WTC11 (cell line): ENCODE measurements around the gene UBXN2A. TPM values are rescaled to one million over a fixed set of nuclear protein-coding genes. Genes with fewer than 3 reads are reported as not detected.

Experiments
- ATAC-seq: fragments of 200-7000 bp; cut with Tn5 transposase; 2 replicates; pipeline ENCODE4 v1.10.0; 2021; ENCODE audit warnings: mild to moderate bottlenecking, moderate library complexity
- CTCF ChIA-PET: fragments of 300-600 bp; sonication (Branson Sonifier 250); formaldehyde crosslinking; loops from one replicate; lab custom pipeline; 2021; ENCODE audit warnings: antibody characterized with exemption; lab: Charles Lee
- POLR2A ChIA-PET: fragments of 350-600 bp; sonication (Branson Sonifier 250); formaldehyde crosslinking; loops from one replicate; lab custom pipeline; 2021; ENCODE audit warnings: antibody characterized with exemption; lab: Charles Lee
- DNase-seq: peaks from one replicate; pipeline ENCODE4 v3.0.0; 2021; ENCODE audit warnings: low spot score
- H3K27ac Mint-ChIP-seq: 2 replicates; pipeline ENCODE4 v1.8.0; 2021; ENCODE audit warnings: mixed read lengths
- H3K27me3 Mint-ChIP-seq: 2 replicates; pipeline ENCODE4 v1.8.0; 2021; ENCODE audit warnings: low read depth, mild to moderate bottlenecking, moderate library complexity, mixed read lengths
- H3K36me3 Mint-ChIP-seq: 2 replicates; pipeline ENCODE4 v1.8.0; 2021; ENCODE audit warnings: mixed read lengths
- H3K4me1 Mint-ChIP-seq: 2 replicates; pipeline ENCODE4 v1.8.0; 2022; ENCODE audit warnings: mixed read lengths
- H3K4me3 Mint-ChIP-seq: 2 replicates; pipeline ENCODE4 v1.8.0; 2021; ENCODE audit warnings: mild to moderate bottlenecking, moderate library complexity, mixed read lengths
- H3K9me3 Mint-ChIP-seq: 2 replicates; pipeline ENCODE4 v1.8.0; 2021; ENCODE audit warnings: mixed read lengths
- ATF2 ChIP-seq: sonication (generic); formaldehyde crosslinking; IDR thresholded peaks from 2 replicates; pipeline ENCODE4 v1.8.1; 2022; ENCODE audit warnings: low read depth, missing genetic modification reagents, borderline replicate concordance
- CBFB ChIP-seq: sonication (generic); formaldehyde crosslinking; IDR thresholded peaks from 2 replicates; pipeline ENCODE4 v1.8.1; 2022; ENCODE audit warnings: mild to moderate bottlenecking, low read depth, missing genetic modification reagents
- E2F5 ChIP-seq: sonication (generic); formaldehyde crosslinking; IDR thresholded peaks from 2 replicates; pipeline ENCODE4 v1.8.1; 2022; ENCODE audit warnings: mild to moderate bottlenecking, moderate library complexity, missing genetic modification reagents
- ERG ChIP-seq: fragments of 250-450 bp; sonication (Bioruptor Pico); IDR thresholded peaks from 2 replicates; pipeline ENCODE4 v1.8.0; 2021; ENCODE audit warnings: mild to moderate bottlenecking
- GABPB1 ChIP-seq: sonication (generic); formaldehyde crosslinking; IDR thresholded peaks from 2 replicates; pipeline ENCODE4 v1.8.1; 2023; ENCODE audit warnings: mild to moderate bottlenecking, missing genetic modification reagents
- GTF2I ChIP-seq: fragments of 250-450 bp; sonication (Bioruptor Pico); conservative IDR thresholded peaks from 2 replicates; pipeline ENCODE4 v1.4.0; 2021; ENCODE audit warnings: mild to moderate bottlenecking
- IRF2 ChIP-seq: sonication (generic); formaldehyde crosslinking; IDR thresholded peaks from 2 replicates; pipeline ENCODE4 v1.8.0; 2022; ENCODE audit warnings: low read depth, missing genetic modification reagents, borderline replicate concordance
- JUN ChIP-seq: sonication (generic); formaldehyde crosslinking; IDR thresholded peaks from 2 replicates; pipeline ENCODE4 v1.8.0; 2023; ENCODE audit warnings: mild to moderate bottlenecking, missing genetic modification reagents
- KAT7 ChIP-seq: sonication (generic); formaldehyde crosslinking; IDR thresholded peaks from 2 replicates; pipeline ENCODE4 v1.8.1; 2023; ENCODE audit warnings: missing genetic modification reagents, mild to moderate bottlenecking, borderline replicate concordance
- MAX ChIP-seq: sonication (generic); formaldehyde crosslinking; IDR thresholded peaks from 2 replicates; pipeline ENCODE4 v1.8.0; 2022; ENCODE audit warnings: mild to moderate bottlenecking, missing genetic modification reagents
- NFATC4 ChIP-seq: fragments of 250-450 bp; sonication (Bioruptor Pico); IDR thresholded peaks from 2 replicates; pipeline ENCODE4 v1.9.0; 2021; ENCODE audit warnings: mild to moderate bottlenecking
- NR3C1 ChIP-seq: sonication (generic); formaldehyde crosslinking; conservative IDR thresholded peaks from 2 replicates; pipeline ENCODE4 v1.8.1; 2023; ENCODE audit warnings: low read depth, mild to moderate bottlenecking, missing genetic modification reagents
- OVOL2 ChIP-seq: fragments of 250-450 bp; sonication (Bioruptor Pico); IDR thresholded peaks from 2 replicates; pipeline ENCODE4 v1.9.0; 2021; ENCODE audit warnings: mild to moderate bottlenecking, borderline replicate concordance
- SOX15 ChIP-seq: fragments of 250-450 bp; sonication (Bioruptor Pico); IDR thresholded peaks from 2 replicates; pipeline ENCODE4 v1.9.0; 2021; ENCODE audit warnings: mild to moderate bottlenecking
- TEAD4 ChIP-seq: sonication (generic); formaldehyde crosslinking; IDR thresholded peaks from 2 replicates; pipeline ENCODE4 v1.8.0; 2022; ENCODE audit warnings: mild to moderate bottlenecking, missing genetic modification reagents
- ZNF138 ChIP-seq: sonication (generic); formaldehyde crosslinking; conservative IDR thresholded peaks from 2 replicates; pipeline ENCODE4 v1.8.1; 2022; ENCODE audit warnings: mild to moderate bottlenecking, moderate library complexity, missing genetic modification reagents
- ZNF317 ChIP-seq: sonication (generic); formaldehyde crosslinking; IDR thresholded peaks from 2 replicates; pipeline ENCODE4 v1.8.1; 2023; ENCODE audit warnings: low read depth, mild to moderate bottlenecking, moderate library complexity, missing genetic modification reagents, borderline replicate concordance
- total RNA-seq: library from RNA; stranded (reverse); gene quantifications from 3 replicates; pipeline ENCODE4 v1.2.3, GENCODE V29; 2021

Gene UBXN2A
- total RNA-seq, 1 experiment from 2014 or later: 16.8 TPM

GRCh38 chr2:24019729-24020128 lies 79.5 kb downstream of the UBXN2A start:
- Mint-ChIP-seq H3K27me3 (no peaks in the 10 kb centered on the region), H3K27ac (peak overlapping the region; percentile 23; the same call in 1 of the 2 replicates), H3K36me3 (peaks cover 13% of the 10 kb centered on the region), H3K4me1 (peaks cover 40% of the 10 kb centered on the region), H3K4me3 (no peak overlapping the region), H3K9me3 (no peaks in the 10 kb centered on the region)
- ChIA-PET CTCF (interaction anchor here (1.4 to 1.6 kb wide), 2 partner anchors 65 to 93 kb away, joined by 4 to 5 read pairs; partner anchors contain the start of genes ATAD2B and TP53I3), POLR2A (interaction anchor here (1.7 kb wide), 1 partner anchor 9 kb away, joined by 4 read pairs; the partner anchor contains the start of gene MFSD2B)
- DNase-seq (no peak), ATAC-seq (no peak)
- TF ChIP-seq ERG (CRISPR knock-in tag): no peak
- TF ChIP-seq ZNF138 (CRISPR knock-in tag): no peak
- TF ChIP-seq, all 79 proteins: peak for 0

- no peak overlapping the region for H3K4me3 Mint-ChIP-seq
- DNase-seq (no peak), ATAC-seq (no peak)
- TF ChIP-seq ATF2 (CRISPR knock-in tag) (no peak), GABPB1 (CRISPR knock-in tag) (no peak), OVOL2 (CRISPR knock-in tag) (no peak), ERG (CRISPR knock-in tag) (no peak), NR3C1 (no peak), JUN (CRISPR knock-in tag) (no peak), TEAD4 (CRISPR knock-in tag) (no peak), GTF2I (CRISPR knock-in tag) (no peak), NFATC4 (CRISPR knock-in tag) (no peak), E2F5 (no peak), KAT7 (no peak), CBFB (CRISPR knock-in tag) (no peak), IRF2 (no peak), MAX (CRISPR knock-in tag) (no peak), SOX15 (no peak), ZNF317 (CRISPR knock-in tag) (no peak)
- CTCF ChIA-PET: interaction anchor here (1.4 to 1.6 kb wide), 2 partner anchors 65 to 93 kb away, joined by 4 to 5 read pairs; partner anchors contain the start of genes ATAD2B and TP53I3
- peaks cover 16% of the 10 kb centered on the region for H3K36me3 Mint-ChIP-seq
- POLR2A ChIA-PET: interaction anchor here (1.7 kb wide), 1 partner anchor 10 kb away, joined by 4 read pairs; the partner anchor contains the start of gene MFSD2B
- H3K4me1 Mint-ChIP-seq: peaks cover 45% of the 10 kb centered on the region
- H3K9me3 Mint-ChIP-seq: no peaks in the 10 kb centered on the region
- H3K27ac Mint-ChIP-seq: no peak overlapping the region
- H3K27me3 Mint-ChIP-seq: no peaks in the 10 kb centered on the region
Observed at GRCh38 chr2:24020244-24020643, 80.0 kb downstream of the UBXN2A start.
